HG03575 (cell line): ENCODE results near the gene CENPF.

Experiments
- ATAC-seq: cut with Tn5 transposase; IDR thresholded peaks from one replicate; pipeline ENCODE4 v1.9.1; 2021; ENCODE audit not compliant: unreplicated experiment, insufficient number of reproducible peaks, low FRiP score; ENCODE audit errors: extremely low read depth

The CENPF gene

GRCh38 chr1:214685906-214686305 is 82.9 kb downstream of the CENPF start:
- ATAC-seq = no peak

- no peak for ATAC-seq
These were observed 83.5 kb downstream of the CENPF start for GRCh38 chr1:214686497-214686896.

GRCh38 chr1:214688891-214689290 is 85.9 kb downstream of the CENPF start:
- no peak for ATAC-seq

GRCh38 chr1:214694769-214695168 is 91.8 kb downstream of the CENPF start:
- ATAC-seq = no peak

GRCh38 chr1:214698559-214698958 is 95.6 kb downstream of the CENPF start:
- ATAC-seq = no peak

- no peak for ATAC-seq
These were observed 97.4 kb downstream of the CENPF start for GRCh38 chr1:214700437-214700836.

GRCh38 chr1:214702556-214702955 is 99.6 kb downstream of the CENPF start:
- ATAC-seq = no peak

- ATAC-seq = no peak
These were observed 104.5 kb downstream of the CENPF start for GRCh38 chr1:214707306-214708087.

- no peak for ATAC-seq
These were observed 105.4 kb downstream of the CENPF start for GRCh38 chr1:214708321-214708955.

GRCh38 chr1:214709241-214709640 is 106.2 kb downstream of the CENPF start:
- ATAC-seq = no peak

- no peak for ATAC-seq
These were observed 109.7 kb downstream of the CENPF start for GRCh38 chr1:214712737-214713136.
